Measurements from ENCODE around the gene SPOP.

- TF ChIP-seq POLR2A (IDR thresholded peaks at IDR 0.05) (no peak), CTCF (IDR thresholded peaks at IDR 0.05) (no peak)
Observed at GRCh38 chr17:49676276-49676868, 1.5 kb downstream of the SPOP start.
